BLaER1 (cell line): Measurements from ENCODE around the gene TSPO.

ENCODE experiments used
- H3K27ac ChIP-seq: shearing (Covaris generic); formaldehyde crosslinking; 2 replicates; pipeline ENCODE4 v1.8.1; 2022
- H3K27me3 ChIP-seq: shearing (Covaris generic); formaldehyde crosslinking; 2 replicates; pipeline ENCODE4 v1.8.1; 2022
- H3K36me3 ChIP-seq: shearing (Covaris generic); formaldehyde crosslinking; 2 replicates; pipeline ENCODE4 v1.8.1; 2022
- H3K4me1 ChIP-seq: shearing (Covaris generic); formaldehyde crosslinking; 2 replicates; pipeline ENCODE4 v1.8.1; 2022
- H3K4me2 ChIP-seq: shearing (Covaris generic); formaldehyde crosslinking; 2 replicates; pipeline ENCODE4 v1.8.1; 2022
- H3K4me3 ChIP-seq: shearing (Covaris generic); formaldehyde crosslinking; 2 replicates; pipeline ENCODE4 v1.8.1; 2022
- H3K9ac ChIP-seq: shearing (Covaris generic); formaldehyde crosslinking; 2 replicates; pipeline ENCODE4 v1.8.1; 2022
- H3K9me3 ChIP-seq: shearing (Covaris generic); formaldehyde crosslinking; 2 replicates; pipeline ENCODE4 v1.8.1; 2022
- H4K20me1 ChIP-seq: shearing (Covaris generic); formaldehyde crosslinking; 2 replicates; pipeline ENCODE4 v1.8.1; 2022
- Cebpa-rat ChIP-seq: shearing (Covaris generic); IDR thresholded peaks from 2 replicates; pipeline ENCODE4 v1.8.1; 2022

Gene TSPO

GRCh38 chr22:43205748-43206508 lies 54.6 kb downstream of the TSPO start:
- Histone ChIP-seq H3K4me2 (peak overlapping the region; percentile 82), H3K4me3 (no peak overlapping the region), H3K9me3 (no peaks in the 10 kb centered on the region), H3K27ac (peak overlapping the region; percentile 52; the same call in 1 of the 2 replicates), H3K9ac (peak overlapping the region; percentile 58; the same call in 1 of the 2 replicates), H3K36me3 (no peaks in the 10 kb centered on the region), H3K4me1 (peaks cover 19% of the 10 kb centered on the region), H3K27me3 (no peaks in the 10 kb centered on the region), H4K20me1 (no peaks in the 10 kb centered on the region)
- TF ChIP-seq Cebpa-rat, result no peak

- no peaks in the 10 kb centered on the region for H3K27me3 ChIP-seq
- H3K4me1 ChIP-seq, result peaks cover 19% of the 10 kb centered on the region
- peak overlapping the region; percentile 58; the same call in 1 of the 2 replicates for H3K9ac ChIP-seq
- no peak for TF ChIP-seq Cebpa-rat
- H3K36me3 ChIP-seq, result no peaks in the 10 kb centered on the region
- peak overlapping the region; percentile 52 for H3K27ac ChIP-seq
- no peaks in the 10 kb centered on the region for H3K9me3 ChIP-seq
- H4K20me1 ChIP-seq, result no peaks in the 10 kb centered on the region
- no peak overlapping the region for H3K4me3 ChIP-seq
- peak overlapping the region; percentile 82 for H3K4me2 ChIP-seq
Measured at GRCh38 chr22:43206509-43207161, 55.3 kb downstream of the TSPO start.

- peaks cover 20% of the 10 kb centered on the region for H3K4me1 ChIP-seq
- no peak overlapping the region for H3K9ac ChIP-seq
- H3K27me3 ChIP-seq, result no peaks in the 10 kb centered on the region
- no peaks in the 10 kb centered on the region for H4K20me1 ChIP-seq
- peak overlapping the region; percentile 52; the same call in 1 of the 2 replicates for H3K27ac ChIP-seq
- peak overlapping the region; percentile 82 for H3K4me2 ChIP-seq
- no peaks in the 10 kb centered on the region for H3K36me3 ChIP-seq
- H3K9me3 ChIP-seq, result no peaks in the 10 kb centered on the region
- H3K4me3 ChIP-seq, result no peak overlapping the region
- no peak for TF ChIP-seq Cebpa-rat
Measured at GRCh38 chr22:43207386-43207785, 56.0 kb downstream of the TSPO start.

GRCh38 chr22:43207849-43208702 lies 56.7 kb downstream of the TSPO start:
- no peak overlapping the region for H3K9ac ChIP-seq
- H3K27ac ChIP-seq, result no peak overlapping the region
- no peaks in the 10 kb centered on the region for H4K20me1 ChIP-seq
- H3K4me3 ChIP-seq, result no peak overlapping the region
- H3K27me3 ChIP-seq, result no peaks in the 10 kb centered on the region
- no peaks in the 10 kb centered on the region for H3K36me3 ChIP-seq
- no peaks in the 10 kb centered on the region for H3K9me3 ChIP-seq
- H3K4me1 ChIP-seq, result peaks cover 27% of the 10 kb centered on the region
- no peak overlapping the region for H3K4me2 ChIP-seq
- TF ChIP-seq Cebpa-rat, result no peak

- no peaks in the 10 kb centered on the region for H3K27me3 ChIP-seq
- no peak overlapping the region for H3K4me2 ChIP-seq
- H3K9me3 ChIP-seq, result no peaks in the 10 kb centered on the region
- H3K9ac ChIP-seq, result no peak overlapping the region
- no peak for TF ChIP-seq Cebpa-rat
- H3K27ac ChIP-seq, result no peak overlapping the region
- no peaks in the 10 kb centered on the region for H4K20me1 ChIP-seq
- H3K4me3 ChIP-seq, result no peak overlapping the region
- peaks cover 34% of the 10 kb centered on the region for H3K4me1 ChIP-seq
- H3K36me3 ChIP-seq, result no peaks in the 10 kb centered on the region
Measured at GRCh38 chr22:43208703-43209522, 57.6 kb downstream of the TSPO start.

- Histone ChIP-seq H4K20me1 (no peaks in the 10 kb centered on the region), H3K9me3 (no peaks in the 10 kb centered on the region), H3K4me2 (no peak overlapping the region), H3K4me3 (no peak overlapping the region), H3K27me3 (no peaks in the 10 kb centered on the region), H3K36me3 (no peaks in the 10 kb centered on the region), H3K27ac (no peak overlapping the region), H3K9ac (no peak overlapping the region), H3K4me1 (peaks cover 34% of the 10 kb centered on the region)
- TF ChIP-seq Cebpa-rat, result no peak
Measured at GRCh38 chr22:43209523-43209890, 58.1 kb downstream of the TSPO start.

- no peaks in the 10 kb centered on the region for H3K27me3 ChIP-seq
- H3K4me3 ChIP-seq, result no peak overlapping the region
- peaks cover 34% of the 10 kb centered on the region for H3K4me1 ChIP-seq
- TF ChIP-seq Cebpa-rat, result no peak
- H3K4me2 ChIP-seq, result no peak overlapping the region
- H3K9ac ChIP-seq, result no peak overlapping the region
- H3K27ac ChIP-seq, result no peak overlapping the region
- H3K36me3 ChIP-seq, result no peaks in the 10 kb centered on the region
- no peaks in the 10 kb centered on the region for H3K9me3 ChIP-seq
- no peaks in the 10 kb centered on the region for H4K20me1 ChIP-seq
Measured at GRCh38 chr22:43209971-43210370, 58.6 kb downstream of the TSPO start.

GRCh38 chr22:43210631-43211515 lies 59.5 kb downstream of the TSPO start:
- no peak overlapping the region for H3K9ac ChIP-seq
- H3K4me2 ChIP-seq, result no peak overlapping the region
- H3K4me1 ChIP-seq, result peaks cover 32% of the 10 kb centered on the region
- H4K20me1 ChIP-seq, result no peaks in the 10 kb centered on the region
- no peak overlapping the region for H3K4me3 ChIP-seq
- no peaks in the 10 kb centered on the region for H3K9me3 ChIP-seq
- no peak for TF ChIP-seq Cebpa-rat
- H3K27me3 ChIP-seq, result no peaks in the 10 kb centered on the region
- H3K27ac ChIP-seq, result no peak overlapping the region
- no peaks in the 10 kb centered on the region for H3K36me3 ChIP-seq
